HG03280 (cell line): ENCODE measurements around the gene AZI2.
A peak's percentile ranks its signal among the peaks of the same experiment; 100 is the strongest.

Source experiments
- ATAC-seq: cut with Tn5 transposase; IDR thresholded peaks from one replicate; pipeline ENCODE4 v1.9.1; 2021; ENCODE audit warnings: mild to moderate bottlenecking, moderate library complexity; ENCODE audit not compliant: unreplicated experiment

AZI2 gene, protein sequence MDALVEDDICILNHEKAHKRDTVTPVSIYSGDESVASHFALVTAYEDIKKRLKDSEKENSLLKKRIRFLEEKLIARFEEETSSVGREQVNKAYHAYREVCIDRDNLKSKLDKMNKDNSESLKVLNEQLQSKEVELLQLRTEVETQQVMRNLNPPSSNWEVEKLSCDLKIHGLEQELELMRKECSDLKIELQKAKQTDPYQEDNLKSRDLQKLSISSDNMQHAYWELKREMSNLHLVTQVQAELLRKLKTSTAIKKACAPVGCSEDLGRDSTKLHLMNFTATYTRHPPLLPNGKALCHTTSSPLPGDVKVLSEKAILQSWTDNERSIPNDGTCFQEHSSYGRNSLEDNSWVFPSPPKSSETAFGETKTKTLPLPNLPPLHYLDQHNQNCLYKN

DNA sequence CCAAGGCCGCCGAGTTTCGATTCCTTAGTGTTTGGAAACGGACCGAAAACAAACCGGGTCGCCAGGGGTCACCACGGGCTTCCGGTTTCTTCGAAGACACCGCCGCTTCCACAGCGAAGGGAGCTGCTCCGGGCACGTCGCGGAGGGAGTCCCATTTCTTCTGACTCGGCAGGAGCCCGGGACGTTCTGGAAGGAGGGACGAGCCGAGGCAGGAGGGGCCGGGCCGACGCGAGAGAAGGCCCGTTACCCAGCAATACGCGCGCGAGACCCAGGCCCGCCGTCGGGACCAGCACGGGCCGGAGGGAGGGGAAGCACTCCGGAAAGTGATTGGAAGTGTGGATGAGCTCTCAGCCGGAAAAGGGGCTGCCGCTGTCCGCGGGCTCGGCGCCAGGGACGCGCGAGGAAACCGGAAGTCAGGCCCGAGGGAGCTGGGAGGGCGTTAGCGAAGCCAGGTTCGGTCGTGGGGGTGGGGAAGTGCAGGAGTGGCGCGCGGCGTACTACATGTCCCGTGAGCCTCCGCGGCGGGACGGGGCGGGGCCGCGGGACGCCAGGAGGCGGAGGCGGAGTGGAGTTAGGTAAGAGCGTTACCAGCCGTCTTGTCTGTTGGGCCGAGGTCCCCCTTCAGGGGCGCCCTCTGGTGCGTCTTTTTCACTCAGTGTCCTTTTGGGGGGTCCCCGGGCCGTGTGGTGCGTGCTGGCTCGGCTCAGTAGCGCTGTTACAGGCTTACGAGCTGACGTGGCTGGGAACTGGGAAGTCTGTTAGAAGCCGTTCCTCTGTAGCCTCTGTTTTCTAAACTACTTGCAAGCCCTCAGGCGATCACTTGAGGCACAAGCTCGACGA lies at the start of gene AZI2, which contains the start of gene ZCWPW2:
TSS of gene AZI2 (minus strand) at position 196 of the 840 bp plus-strand sequence. CDS start 8,207 bp downstream, outside the sequence.
TSS of gene ZCWPW2 (plus strand) at position 93 of the 840 bp plus-strand sequence. CDS start 64,348 bp downstream, outside the sequence.
- ATAC-seq, result peak; percentile 89

GRCh38 chr3:28388978-28389377 lies 40.4 kb upstream of the AZI2 start:
- ATAC-seq, result no peak

DNA sequence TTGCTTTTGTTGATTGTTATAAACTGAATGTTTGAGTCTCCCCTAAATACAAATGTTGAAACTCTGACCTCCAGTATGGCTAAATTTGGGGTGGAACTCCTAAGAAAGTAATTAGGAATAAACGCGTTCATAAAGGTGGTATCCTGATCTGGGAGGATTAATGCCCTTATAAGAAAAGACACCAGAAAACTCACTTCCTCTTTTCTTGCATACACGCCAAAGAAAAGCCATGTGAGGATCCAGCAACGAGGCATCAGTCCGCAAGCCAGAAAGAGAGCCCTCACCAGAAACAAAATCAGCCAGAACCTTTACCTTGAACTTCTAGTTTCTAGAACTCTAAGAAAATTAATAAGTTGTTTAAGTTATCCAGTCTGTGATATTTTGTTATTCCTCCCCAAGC lies 37.4 kb upstream of the AZI2 start:
- ATAC-seq, result no peak

GRCh38 chr3:28376424-28376823 lies 27.8 kb upstream of the AZI2 start:
- no peak for ATAC-seq

- no peak for ATAC-seq
These were observed 911 bp upstream of the AZI2 start for GRCh38 chr3:28349469-28350000.

DNA sequence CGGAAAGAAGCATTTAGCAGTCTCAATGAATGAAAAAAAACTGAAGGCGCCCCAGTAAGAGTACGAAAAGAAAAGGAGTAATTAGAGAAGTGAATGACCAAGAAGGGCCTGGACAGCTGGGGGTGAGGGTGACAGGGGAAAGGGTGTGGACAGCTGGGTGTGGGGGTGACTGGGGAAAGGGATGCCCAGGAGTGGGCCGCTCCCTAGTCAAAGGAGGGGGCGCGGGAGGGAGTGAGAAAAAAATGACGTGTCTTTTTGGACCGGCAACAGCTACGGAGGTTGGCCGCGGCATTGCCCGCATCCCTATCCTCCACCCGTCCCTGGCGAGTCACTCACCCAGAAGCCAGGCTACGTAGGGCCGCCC lies 377 bp downstream of the AZI2 start:
- no peak for ATAC-seq

DNA sequence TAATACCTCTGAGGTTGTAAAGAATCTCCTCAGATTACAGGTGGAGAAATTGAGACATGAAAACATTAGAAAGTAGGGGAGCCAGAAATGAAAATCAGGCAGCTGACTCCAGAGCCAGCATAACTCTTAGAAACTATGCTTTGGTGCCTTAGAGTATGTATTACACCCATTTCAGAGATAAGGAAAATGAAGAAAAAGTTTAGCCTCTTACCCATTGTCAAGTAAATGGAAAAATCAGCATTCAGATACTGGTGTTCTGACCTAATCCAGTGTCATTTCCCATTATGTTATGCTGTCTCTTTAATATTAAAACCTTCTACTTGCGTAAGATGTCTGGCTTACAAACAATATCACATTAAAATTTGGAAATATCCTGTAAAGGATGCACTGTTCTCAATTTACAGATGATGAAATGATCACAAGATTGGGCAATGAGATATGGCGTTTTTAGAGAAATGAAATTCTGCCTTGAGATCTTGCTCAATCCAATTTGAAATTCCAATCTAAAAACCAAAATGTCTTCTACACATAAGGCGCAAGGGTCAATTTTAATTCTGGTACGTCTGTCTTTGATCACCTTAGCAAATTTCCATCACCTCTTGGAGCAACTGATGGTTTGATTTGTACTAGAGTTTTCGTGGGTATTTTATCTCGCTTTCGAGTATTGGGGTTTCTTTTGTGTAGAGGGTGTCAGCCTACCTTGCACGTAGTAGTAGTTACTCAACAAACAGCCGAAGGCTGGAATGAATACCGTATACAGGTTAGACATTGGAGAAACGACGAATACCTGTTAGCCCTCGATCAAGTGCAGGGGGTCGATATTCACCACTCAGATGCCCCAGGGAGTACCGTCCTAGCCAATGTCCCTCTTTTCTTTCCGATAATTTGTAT lies 1.0 kb downstream of the AZI2 start:
- no peak for ATAC-seq

DNA sequence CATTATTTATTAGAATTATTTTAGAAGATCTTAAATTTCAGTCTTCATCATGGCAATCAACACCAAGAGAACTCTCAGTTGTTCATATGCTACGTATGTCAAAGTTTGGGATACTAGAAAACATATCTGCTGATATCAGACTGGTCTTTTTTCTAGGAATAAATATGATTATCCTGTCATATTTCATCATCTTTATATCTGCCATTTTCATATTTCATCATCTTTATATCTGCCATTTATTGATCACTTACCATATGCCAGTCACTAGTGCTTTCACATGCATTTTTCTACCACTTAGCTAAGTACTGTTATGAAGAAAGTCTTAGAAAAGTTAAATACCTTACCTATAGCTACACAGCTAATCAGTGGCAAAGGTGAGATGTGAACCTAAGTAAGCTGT lies 2.9 kb downstream of the AZI2 start:
- ATAC-seq, result no peak

DNA sequence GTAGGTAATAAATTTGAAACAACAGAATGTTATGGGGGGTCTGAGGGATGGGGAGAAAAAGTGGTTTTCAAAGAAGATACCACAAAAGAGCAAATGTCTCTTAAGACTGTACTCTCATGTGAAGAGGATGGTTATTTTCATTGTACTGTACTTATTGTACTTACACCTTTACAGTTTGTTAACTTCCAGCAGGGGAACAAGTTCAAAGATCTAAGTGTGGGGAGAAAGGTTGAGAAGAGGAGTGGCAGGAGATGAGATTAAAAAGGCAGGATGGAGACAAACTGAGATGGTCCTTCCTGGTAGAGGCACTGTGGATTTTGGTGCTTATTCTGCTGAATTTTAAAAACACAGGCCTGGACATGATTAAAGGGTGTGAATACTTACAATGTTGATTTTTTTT lies 5.5 kb downstream of the AZI2 start:
- no peak for ATAC-seq

GRCh38 chr3:28337230-28337629 lies 11.4 kb downstream of the AZI2 start:
- ATAC-seq, result no peak

DNA sequence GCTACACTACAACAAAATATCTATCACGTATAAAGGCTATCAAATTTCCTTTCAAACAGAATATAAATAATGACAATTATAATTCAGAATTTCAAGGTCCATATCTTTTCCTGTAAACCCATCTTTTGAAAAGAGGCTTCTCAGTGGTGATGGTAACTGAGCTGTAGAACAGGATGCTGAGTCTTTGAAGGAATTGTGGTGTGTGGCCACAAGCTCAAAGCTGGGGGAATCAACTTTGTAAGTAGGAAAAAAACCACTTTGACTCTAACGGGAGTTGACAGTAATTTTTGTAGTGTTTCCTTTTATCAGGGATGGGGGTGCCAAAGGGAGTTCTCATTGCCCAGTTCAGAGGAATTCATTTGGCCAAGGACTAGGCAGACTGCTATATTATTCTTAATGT lies 13.4 kb downstream of the AZI2 start:
- ATAC-seq, result no peak

DNA sequence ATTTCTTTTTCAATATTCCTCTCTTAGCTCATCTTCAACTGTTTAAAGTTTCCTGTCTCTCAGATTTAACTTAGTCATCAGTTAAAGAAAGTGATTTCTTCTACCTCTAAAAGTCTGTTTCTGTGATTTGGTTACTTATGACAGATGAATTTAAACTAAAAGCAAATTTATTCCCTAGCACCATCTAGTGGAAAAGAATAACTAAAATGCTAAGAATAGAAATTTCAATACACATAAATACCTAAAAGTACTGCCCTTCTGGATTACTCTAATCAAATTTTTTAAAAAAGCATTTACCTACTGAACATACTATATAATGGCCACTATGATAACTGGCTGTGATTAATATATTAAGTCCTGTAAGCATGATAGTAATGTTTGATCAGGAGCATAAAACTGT lies 14.1 kb downstream of the AZI2 start:
- no peak for ATAC-seq

DNA sequence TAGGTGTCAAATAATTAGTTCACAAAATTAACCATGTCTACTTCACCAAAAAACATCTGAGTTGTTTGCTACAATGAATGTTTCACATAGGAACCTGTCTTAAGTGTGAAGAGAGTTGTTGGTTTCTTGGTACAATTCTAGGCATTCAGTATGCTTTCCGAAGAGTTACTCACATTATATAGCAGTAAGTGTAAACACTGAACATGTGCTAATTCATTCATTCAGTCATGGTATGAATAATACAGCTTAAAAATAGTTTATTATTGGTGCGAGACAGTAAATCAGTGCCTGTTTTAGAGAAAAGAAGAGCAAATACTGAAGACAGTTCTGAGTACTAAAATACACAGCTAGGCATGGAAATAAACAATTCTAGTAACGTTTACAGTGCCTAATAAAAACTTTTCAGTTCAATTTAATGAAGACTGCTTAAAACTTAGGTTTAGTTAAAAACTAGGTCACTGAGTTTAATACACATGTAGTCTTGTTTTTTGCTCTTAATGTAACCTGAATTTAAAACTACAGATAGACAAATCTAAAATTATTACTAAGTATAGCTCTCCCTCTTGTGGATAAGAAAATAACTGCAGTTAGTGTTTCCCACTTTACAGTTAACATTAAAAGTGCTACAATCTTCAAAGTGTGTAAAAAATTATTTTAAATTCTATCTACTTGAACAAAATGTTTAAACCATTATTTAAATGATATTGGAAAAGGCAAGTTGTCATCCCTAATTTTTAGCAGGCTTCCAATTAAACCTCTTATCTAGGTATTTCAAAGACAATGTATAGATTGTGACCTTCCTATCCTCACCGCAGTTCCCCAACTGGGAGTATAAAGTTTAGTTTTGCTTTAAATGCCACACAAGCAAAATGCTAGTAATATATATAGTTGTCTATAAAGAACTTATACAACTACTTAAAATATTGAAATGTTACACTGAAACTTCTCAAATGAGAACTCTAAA lies 20.2 kb downstream of the AZI2 start:
- ATAC-seq, result peak; percentile 37

DNA sequence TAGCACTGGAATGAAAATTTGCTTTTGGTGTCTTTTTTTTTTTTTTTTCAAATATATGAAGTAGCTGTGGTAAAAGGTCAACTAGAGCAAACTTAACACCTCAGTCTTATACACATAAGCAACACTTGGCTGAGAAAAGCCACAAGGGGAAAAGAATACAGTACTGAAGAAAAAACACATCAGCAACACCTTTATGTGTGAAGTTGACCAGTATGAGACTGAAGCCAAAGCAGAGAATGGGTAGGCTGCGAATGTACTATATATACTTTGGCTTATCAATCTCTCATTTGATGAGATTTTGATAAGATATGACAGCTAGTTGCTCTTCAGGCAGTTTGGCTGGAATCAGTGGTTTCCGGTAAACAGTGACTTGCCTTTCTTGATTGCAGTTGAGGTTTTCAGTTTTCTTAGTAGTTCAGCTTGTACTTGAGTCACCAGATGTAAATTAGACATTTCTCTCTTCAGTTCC lies 22.1 kb downstream of the AZI2 start:
- peak; percentile 84 for ATAC-seq

- no peak for ATAC-seq
These were observed 26.2 kb downstream of the AZI2 start for GRCh38 chr3:28322464-28322863.

DNA sequence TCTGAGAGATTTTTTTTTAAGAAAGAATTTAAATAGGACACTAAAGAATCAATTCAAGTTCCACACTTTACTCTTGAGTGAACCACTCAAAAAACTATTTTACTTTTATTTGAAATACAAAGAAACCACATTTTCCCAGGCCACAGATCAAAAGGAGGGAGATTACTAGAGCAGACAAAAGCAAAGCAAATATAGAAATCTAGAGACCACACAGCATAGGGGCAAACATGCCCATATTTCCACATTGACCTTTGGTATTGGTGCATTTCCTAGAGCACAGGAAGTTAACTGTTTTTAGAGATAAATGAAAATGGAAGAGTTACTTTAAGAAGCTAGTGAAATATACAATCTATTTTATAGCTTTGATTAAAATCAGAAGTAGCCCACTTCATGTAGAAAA lies 27.6 kb downstream of the AZI2 start:
- ATAC-seq, result no peak

- peak; percentile 96 for ATAC-seq
These were observed 31.1 kb downstream of the AZI2 start for GRCh38 chr3:28317438-28318022.

DNA sequence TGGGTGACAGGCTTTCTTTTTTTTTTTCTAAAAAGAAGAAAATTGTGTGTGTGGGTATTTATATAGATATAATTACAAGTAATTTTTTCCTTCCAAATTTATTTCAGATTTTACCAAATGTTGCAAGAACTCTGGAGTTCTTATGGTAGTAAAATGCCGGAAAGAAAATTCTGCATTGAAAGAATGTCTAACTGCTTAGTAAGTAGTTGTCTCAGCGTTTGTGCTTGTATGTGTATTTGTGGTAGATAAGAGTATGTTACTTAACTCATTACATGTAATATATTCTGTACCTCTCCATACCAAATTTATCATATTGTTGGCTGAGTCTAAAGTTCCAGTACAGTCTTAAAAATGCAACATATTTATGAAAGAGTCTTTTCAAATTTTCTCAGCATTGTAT lies 32.4 kb downstream of the AZI2 start:
- ATAC-seq, result no peak

GRCh38 chr3:28315711-28316110 lies 32.9 kb downstream of the AZI2 start:
- ATAC-seq, result no peak
